ENCODE measurements around the gene USP3. TPM values are rescaled to one million over a fixed set of nuclear protein-coding genes. Genes with fewer than 3 reads are reported as not detected.

USP3 gene
- total and polyA plus RNA-seq, 9 of the 15 experiments (the other 6 are each of a cell fraction or from before 2014, with no cell fraction given), result 17.3 to 54.3 (median 34.8) TPM

DNA sequence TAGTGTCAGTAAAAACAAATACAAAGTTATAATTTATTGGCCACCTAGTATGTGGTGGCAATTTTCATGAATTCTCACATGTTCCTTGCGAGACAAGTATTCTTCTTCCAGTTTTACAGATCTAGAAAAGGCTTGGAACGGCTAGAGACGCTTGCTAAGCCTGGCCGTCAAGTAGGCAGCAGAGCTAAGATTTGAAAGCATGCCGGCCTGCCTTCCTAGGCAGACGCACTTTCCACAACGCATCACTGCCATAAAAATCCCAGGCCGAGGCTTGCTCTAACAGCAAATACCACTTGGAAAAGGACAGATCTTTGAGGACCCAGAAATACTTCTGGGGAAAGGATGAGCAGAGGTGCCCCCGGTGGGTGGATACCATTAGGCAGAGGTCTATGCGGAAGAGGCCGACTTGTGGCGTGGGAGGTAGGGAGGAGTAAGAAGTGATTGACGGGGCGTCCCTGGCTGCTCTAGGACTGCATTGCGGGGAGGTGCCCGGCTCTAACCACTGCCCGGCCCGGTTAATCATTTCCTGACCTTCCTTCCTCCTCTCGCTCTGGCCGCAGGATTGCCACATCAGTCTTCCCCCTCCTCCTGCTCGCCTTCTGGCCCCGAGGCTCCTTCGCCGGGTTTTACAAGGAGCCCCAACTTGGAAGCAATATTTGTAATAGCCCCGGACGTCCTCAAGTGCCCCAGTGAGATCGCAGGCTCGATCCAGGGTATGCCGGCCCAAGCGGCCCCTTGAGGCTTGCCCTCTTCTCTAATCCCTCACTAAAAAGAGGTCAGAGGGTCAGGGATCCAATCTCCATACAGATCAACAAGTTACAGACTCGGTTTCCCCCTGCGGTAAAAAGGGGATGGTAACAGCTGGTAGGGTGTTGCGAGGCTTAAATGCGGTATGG, 1.3 kb upstream of the USP3 start (continued):
- no peak for TF ChIP-seq DEAF1 (CRISPR knock-in tag; IDR thresholded peaks at IDR 0.05)
- peak; percentile 37; the same call in 1 of the 2 replicates for TF ChIP-seq THRAP3 (IDR thresholded peaks at IDR 0.05; ENCODE audit: borderline replicate concordance)
- no peak for TF ChIP-seq SUPT5H (IDR thresholded peaks at IDR 0.05)
- peak; percentile 99 for TF ChIP-seq CEBPB (tag; IDR thresholded peaks at IDR 0.05)
- TF ChIP-seq THAP12 (CRISPR knock-in tag; IDR thresholded peaks at IDR 0.05), result no peak
- no peak for TF ChIP-seq NR0B1 (IDR thresholded peaks at IDR 0.05; ENCODE audit: partially characterized antibody)
- TF ChIP-seq NR1H2 (CRISPR knock-in tag; IDR thresholded peaks at IDR 0.05), result no peak
- TF ChIP-seq FOXK1 (CRISPR knock-in tag; IDR thresholded peaks at IDR 0.05; ENCODE audit: borderline replicate concordance), result no peak
- no peak for TF ChIP-seq SMARCA4 (IDR thresholded peaks at IDR 0.05)
- no peak for TF ChIP-seq ZNF551 (CRISPR knock-in tag; IDR thresholded peaks at IDR 0.05)
- peak; percentile 55; the same call in 1 of the 2 replicates for TF ChIP-seq ADNP (tag; IDR thresholded peaks at IDR 0.05)
- no peak for TF ChIP-seq NR4A1 (CRISPR knock-in tag; IDR thresholded peaks at IDR 0.05)
- no peak for TF ChIP-seq NR4A1 (tag; IDR thresholded peaks at IDR 0.05)
- no peak for TF ChIP-seq RFX1 (IDR thresholded peaks at IDR 0.05)
- TF ChIP-seq CBX1 (IDR thresholded peaks at IDR 0.05; ENCODE audit: low read depth), result no peak
- no peak for TF ChIP-seq ZNF197 (CRISPR knock-in tag; IDR thresholded peaks at IDR 0.05; ENCODE audit: low read depth)
- TF ChIP-seq RAD21 (CRISPR knock-in tag; conservative IDR thresholded peaks at IDR 0.05 in 1 of 2, IDR thresholded peaks at IDR 0.05 in 1 of 2), result 0 out of 4 replicates have a peak, but pooled peaks of 1 of the 2 experiments have one; percentile 5
- TF ChIP-seq MYNN (IDR thresholded peaks at IDR 0.05), result no peak
- no peak for TF ChIP-seq MYNN (CRISPR knock-in tag; IDR thresholded peaks at IDR 0.05)
- no peak for TF ChIP-seq NONO (IDR thresholded peaks at IDR 0.05; ENCODE audit: low read depth in 2 of 2, low read length in 1 of 2)
- no peak; the same call in 1 of the 2 replicates for TF ChIP-seq KLF13 (tag; IDR thresholded peaks at IDR 0.05; ENCODE audit: borderline replicate concordance, low read depth)
- TF ChIP-seq, protein P1, sequence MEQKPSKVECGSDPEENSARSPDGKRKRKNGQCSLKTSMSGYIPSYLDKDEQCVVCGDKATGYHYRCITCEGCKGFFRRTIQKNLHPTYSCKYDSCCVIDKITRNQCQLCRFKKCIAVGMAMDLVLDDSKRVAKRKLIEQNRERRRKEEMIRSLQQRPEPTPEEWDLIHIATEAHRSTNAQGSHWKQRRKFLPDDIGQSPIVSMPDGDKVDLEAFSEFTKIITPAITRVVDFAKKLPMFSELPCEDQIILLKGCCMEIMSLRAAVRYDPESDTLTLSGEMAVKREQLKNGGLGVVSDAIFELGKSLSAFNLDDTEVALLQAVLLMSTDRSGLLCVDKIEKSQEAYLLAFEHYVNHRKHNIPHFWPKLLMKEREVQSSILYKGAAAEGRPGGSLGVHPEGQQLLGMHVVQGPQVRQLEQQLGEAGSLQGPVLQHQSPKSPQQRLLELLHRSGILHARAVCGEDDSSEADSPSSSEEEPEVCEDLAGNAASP (IDR thresholded peaks at IDR 0.05), result peak; percentile 79
- peak; percentile 67 for TF ChIP-seq SMARCA5 (IDR thresholded peaks at IDR 0.05)

All from K562 (cell line).